ENCODE results near the gene RBMS1. TPM values are rescaled to one million over a fixed set of nuclear protein-coding genes. Genes with fewer than 3 reads are reported as not detected.

RBMS1 gene
- total and polyA plus RNA-seq, 12 donors, result 22.6 to 77.7 (median 59.0) TPM

- Histone ChIP-seq H3K4me3 (no peak overlapping the region), H3K27ac (peak overlapping the region in 2 of 10 donors; percentile 16), H3K27me3 (no peaks in the 10 kb centered on the region), H3K9me3 (peaks cover 0 to 15% (median 3%) of the 10 kb centered on the region in 11 donors), H3K4me1 (peaks cover 0 to 51% (median 33%) of the 10 kb centered on the region in 9 donors), H3K36me3 (peaks cover 0 to 12% (median 0%) of the 10 kb centered on the region in 9 donors)
- intact Hi-C loops (cut with DNase I), result loop anchor here in 5 of 10 donors (5.0 to 10.0 kb wide), 4 partner anchors 50 to 540 kb away; partner anchors contain the start of gene RBMS1 (in 1 of the 5)
- no peak for TF ChIP-seq CTCF (IDR thresholded peaks at IDR 0.05)
- DNase-seq (no peak), ATAC-seq (no peak)
- WGBS, 2 donors, result 71 to 83% methylated on average over 3 of the region's 3 CpGs
Observed at GRCh38 chr2:160434254-160434948, 59.2 kb downstream of the RBMS1 start.

GRCh38 chr2:160433466-160434140, 60.0 kb downstream of the RBMS1 start:
- 63 to 67% methylated on average over 4 of the region's 4 CpGs for WGBS, 2 donors
- Histone ChIP-seq H3K27me3 (no peaks in the 10 kb centered on the region), H3K4me3 (no peak overlapping the region), H3K9me3 (peaks cover 0 to 15% (median 3%) of the 10 kb centered on the region in 11 donors), H3K27ac (peak overlapping the region in 2 of 10 donors; percentile 7 to 16), H3K36me3 (peaks cover 0 to 12% (median 0%) of the 10 kb centered on the region in 9 donors), H3K4me1 (peaks cover 4 to 59% (median 39%) of the 10 kb centered on the region in 9 donors)
- intact Hi-C loops (cut with DNase I), result loop anchor here in 5 of 10 donors (5.0 to 10.0 kb wide), 4 partner anchors 51 to 541 kb away; partner anchors contain the start of gene RBMS1 (in 1 of the 5)
- no peak for DNase-seq
- no peak for ATAC-seq
- no peak for TF ChIP-seq CTCF (IDR thresholded peaks at IDR 0.05)

- no peaks in the 10 kb centered on the region for H3K27me3 ChIP-seq
- intact Hi-C loops (cut with DNase I), result loop anchor here in 5 of 10 donors (5.0 to 10.0 kb wide), 4 partner anchors 52 to 542 kb away; partner anchors contain the start of gene RBMS1 (in 1 of the 5)
- no peak for DNase-seq
- H3K4me3 ChIP-seq, result no peak overlapping the region
- 71 to 72% methylated on average over 4 of the region's 4 CpGs for WGBS, 2 donors
- TF ChIP-seq CTCF (IDR thresholded peaks at IDR 0.05), result peak in 3 of 9 donors; percentile 10 to 24 (median 15)
- H3K36me3 ChIP-seq, result peaks cover 0 to 12% (median 0%) of the 10 kb centered on the region in 9 donors
- H3K4me1 ChIP-seq, result peaks cover 6 to 69% (median 49%) of the 10 kb centered on the region in 9 donors
- peaks cover 0 to 15% (median 3%) of the 10 kb centered on the region in 11 donors for H3K9me3 ChIP-seq
- ATAC-seq, result peak in 2 of 8 donors; percentile 35 to 73
- H3K27ac ChIP-seq, result peak overlapping the region in 2 of 10 donors; percentile 3 to 28
Observed at GRCh38 chr2:160432633-160433032, 61.0 kb downstream of the RBMS1 start.

GRCh38 chr2:160431441-160431840, 62.2 kb downstream of the RBMS1 start:
- WGBS, 2 donors, result 97 to 100% methylated on average over 1 of the region's 1 CpG
- no peak for ATAC-seq
- Histone ChIP-seq H3K36me3 (peaks cover 0 to 12% (median 0%) of the 10 kb centered on the region in 9 donors), H3K27me3 (no peaks in the 10 kb centered on the region), H3K4me1 (peaks cover 9 to 81% (median 59%) of the 10 kb centered on the region in 9 donors), H3K27ac (no peak overlapping the region), H3K4me3 (no peak overlapping the region), H3K9me3 (peaks cover 0 to 15% (median 3%) of the 10 kb centered on the region in 11 donors)
- intact Hi-C loops (cut with DNase I), result loop anchor here in 5 of 10 donors (5.0 to 10.0 kb wide), 4 partner anchors 53 to 543 kb away; partner anchors contain the start of gene RBMS1 (in 1 of the 5)
- DNase-seq, result no peak
- TF ChIP-seq CTCF (IDR thresholded peaks at IDR 0.05), result no peak
